HK-2 (cell line): ENCODE data around the gene PTPN9.
A peak's percentile ranks its signal among the peaks of the same experiment; 100 is the strongest.
"Not testable (repeated sequence)": the region's sequence is repeated elsewhere in the genome, so short reads cannot be mapped to it uniquely, and the experiment has no call there.

Source experiments
- DNase-seq: peaks from one replicate; pipeline ENCODE4 v3.0.0-alpha.2; 2018; ENCODE audit not compliant: unreplicated experiment

PTPN9 gene

DNA sequence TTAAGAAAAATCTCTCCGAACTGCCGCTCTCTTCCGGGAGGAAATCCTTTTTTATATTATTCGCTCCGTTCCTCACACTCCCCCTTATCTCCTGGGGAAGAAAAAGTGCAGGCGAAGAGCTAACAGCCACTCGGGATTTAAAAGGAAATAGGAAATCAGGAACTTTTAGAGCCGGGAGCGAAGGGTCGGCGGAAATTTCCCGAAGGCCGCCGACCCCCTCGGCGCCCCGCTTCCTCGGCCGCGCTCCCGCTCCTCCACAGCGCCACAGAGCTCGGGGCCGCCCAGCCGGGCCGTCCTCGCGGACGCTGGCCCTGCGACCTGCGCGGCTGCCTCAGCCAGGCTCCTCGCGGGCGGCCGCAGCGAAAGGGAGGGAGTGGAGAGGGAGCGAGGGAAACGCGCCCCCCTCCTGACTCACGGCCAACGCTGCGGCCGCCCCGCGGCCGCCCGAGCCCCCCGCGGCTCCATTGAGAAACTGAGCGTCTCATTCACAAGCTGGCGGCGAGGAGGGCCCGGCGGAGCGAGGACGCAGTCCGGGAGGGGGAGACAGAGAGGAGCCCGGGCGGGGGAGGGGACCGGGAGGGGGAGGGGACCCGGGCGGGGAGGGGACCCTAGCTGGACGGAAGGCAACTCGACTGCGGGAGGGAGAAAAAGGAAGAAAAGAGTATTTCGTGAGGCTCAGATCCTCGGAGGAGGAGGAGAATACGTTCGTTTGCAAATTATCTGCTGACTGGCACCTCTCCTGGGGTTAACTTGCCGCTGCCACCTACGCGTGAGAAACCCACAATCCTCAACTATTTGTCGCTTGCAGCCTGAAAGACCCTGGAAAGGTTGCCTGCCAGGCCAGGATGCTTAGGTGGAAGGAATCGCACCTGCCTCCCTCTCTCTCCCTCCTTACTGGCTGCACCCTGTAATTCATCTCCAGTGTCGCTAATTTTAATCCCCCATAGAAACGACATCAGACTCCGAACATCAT lies at the start of gene PTPN9:
PTPN9 (minus strand) TSS at position 368 of the 973 bp plus-strand sequence. CDS start 539 bp downstream, outside the sequence.
- peak; percentile 67 for DNase-seq

DNA sequence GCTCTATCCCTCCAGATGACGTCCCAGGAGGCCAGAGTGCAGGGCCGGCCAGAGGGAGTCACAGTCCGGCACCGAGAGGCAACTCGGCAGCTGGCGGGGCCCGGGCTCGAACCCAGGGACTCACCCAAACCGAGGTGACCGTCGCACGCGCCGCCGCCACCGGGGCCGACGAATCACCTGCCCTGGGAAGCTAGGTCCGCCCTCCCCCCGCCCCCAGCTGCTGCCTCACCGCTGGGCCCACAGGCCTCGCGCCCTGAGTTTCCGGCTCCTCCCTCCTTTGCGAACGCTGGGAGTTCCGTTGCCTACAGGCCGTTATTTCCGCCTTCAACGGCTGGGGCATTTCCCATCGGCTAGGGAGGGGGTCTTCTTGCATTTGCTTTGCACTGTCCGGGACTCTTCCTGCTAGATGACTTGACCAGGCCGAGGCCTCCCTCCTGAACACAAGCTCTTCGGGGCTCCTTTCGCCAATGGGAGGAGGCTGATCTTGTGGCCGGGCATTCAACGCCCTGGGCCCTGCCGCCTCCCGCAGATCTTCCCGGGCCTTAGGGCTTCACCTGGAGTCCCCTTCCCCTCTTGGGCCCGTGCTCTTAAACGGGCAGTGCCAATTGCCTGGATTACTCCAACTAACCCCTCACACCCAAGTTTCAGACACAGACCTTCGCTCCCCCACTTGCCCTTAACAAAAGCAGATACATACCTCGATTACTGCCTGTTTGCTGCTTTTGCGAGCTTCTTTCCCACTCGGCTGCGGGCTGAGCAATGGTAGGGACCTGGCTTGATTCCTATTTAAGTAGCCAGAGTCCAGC lies 46.6 kb upstream of the PTPN9 start, which contains the start of gene SNUPN:
SNUPN (minus strand) TSS at position 184 of the 806 bp plus-strand sequence. CDS start 4,674 bp downstream, outside the sequence.
- DNase-seq = peak; percentile 91

DNA sequence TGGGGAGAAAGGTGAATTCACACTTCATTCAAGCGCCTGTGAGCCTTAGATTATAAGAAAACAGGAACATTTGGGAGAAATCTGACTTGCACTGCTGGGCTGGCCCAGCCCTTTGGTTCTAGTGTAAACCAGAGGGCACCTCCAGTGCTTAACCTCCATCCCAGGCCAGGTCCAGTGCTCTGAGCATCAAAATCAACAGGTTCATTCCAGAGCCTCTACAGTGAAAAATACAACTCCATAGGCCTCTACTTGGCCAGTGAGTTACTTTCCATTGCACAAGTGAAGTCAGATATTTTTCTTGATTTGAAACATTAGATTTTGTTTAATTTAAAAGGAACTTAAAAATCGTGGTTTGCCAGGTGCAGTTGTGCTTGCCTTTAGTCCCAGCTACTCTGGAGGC lies 43.4 kb upstream of the PTPN9 start:
- no peak for DNase-seq

DNA sequence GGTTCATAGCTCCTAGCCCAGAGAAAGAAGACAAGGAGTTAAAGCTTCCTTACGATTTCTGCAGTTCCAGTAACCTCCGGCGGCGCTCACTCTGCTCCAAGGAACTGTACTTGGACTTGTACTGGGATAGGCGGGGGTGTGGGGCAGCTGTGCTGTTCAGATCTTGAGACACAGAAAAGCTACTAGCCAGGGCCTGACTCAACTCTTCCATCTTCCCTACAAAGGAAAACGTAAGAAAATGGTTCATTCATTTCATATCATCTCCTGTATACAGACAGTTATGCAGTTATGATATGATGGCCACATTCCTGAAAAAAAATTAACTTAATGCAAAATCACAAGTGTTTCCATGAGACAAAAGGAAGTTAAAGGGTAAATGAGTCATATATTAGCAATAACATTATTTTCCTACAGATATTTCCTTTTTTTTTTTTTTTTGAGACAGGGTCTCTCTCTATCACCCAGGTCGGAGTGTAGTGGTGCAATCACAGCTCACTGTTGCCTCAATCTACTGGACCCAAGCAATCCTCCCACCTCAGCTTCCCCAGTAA lies 41.8 kb upstream of the PTPN9 start:
- DNase-seq = no peak

DNA sequence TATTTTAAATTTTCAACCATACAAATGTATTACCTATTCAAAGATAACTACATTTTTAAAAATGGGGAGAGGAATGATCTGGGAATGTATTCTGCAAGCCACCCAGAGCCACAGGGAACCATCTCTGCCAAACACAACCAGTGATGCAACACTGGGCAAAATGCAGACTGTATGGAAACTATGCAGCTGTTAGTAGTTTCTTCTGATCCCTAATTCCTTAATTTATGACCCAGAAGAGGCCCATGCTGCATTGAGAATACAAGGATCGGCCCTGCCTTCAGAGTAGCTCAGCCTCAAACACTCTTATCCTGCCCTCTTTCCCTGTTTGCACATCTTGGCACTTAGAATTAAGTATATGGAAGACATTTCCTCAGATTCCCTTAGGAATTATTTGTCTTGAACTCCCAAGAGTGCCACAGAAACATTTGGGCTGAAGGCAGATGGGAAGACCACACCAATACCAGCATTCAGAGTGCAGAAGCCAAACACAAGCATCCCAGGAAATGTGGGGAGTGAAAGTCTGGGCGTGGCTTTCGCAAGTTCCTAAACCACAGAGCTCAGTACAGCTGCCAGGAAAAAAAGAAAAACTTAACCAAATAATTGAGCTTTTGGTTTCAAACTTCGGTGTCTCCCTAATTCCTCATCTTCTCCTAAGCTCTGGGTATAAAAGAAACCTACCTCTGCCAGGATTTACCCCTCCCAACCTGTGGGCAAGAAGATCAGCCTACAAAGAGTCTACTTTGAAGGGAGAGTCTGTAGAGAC lies 41.1 kb upstream of the PTPN9 start:
- DNase-seq = no peak

DNA sequence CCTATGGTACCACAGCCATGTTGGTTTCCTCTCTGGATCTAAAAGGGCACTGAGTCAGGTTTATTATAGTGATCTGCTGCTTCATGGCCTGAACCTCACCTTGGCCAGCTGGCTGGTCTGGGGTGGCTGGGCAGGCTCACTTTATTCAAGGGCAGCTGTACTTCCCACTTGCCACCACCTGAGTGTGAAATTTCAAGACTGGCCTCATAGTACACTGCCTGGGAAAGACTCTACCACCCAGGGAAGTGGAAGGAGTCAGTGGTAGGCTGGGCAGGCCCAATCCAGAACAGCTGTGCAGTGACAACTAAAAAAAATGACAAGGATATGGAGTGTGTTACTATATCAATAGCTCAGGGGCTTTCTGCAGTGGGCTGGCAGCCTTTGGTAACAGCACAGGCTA lies 37.7 kb upstream of the PTPN9 start:
- no peak for DNase-seq

DNA sequence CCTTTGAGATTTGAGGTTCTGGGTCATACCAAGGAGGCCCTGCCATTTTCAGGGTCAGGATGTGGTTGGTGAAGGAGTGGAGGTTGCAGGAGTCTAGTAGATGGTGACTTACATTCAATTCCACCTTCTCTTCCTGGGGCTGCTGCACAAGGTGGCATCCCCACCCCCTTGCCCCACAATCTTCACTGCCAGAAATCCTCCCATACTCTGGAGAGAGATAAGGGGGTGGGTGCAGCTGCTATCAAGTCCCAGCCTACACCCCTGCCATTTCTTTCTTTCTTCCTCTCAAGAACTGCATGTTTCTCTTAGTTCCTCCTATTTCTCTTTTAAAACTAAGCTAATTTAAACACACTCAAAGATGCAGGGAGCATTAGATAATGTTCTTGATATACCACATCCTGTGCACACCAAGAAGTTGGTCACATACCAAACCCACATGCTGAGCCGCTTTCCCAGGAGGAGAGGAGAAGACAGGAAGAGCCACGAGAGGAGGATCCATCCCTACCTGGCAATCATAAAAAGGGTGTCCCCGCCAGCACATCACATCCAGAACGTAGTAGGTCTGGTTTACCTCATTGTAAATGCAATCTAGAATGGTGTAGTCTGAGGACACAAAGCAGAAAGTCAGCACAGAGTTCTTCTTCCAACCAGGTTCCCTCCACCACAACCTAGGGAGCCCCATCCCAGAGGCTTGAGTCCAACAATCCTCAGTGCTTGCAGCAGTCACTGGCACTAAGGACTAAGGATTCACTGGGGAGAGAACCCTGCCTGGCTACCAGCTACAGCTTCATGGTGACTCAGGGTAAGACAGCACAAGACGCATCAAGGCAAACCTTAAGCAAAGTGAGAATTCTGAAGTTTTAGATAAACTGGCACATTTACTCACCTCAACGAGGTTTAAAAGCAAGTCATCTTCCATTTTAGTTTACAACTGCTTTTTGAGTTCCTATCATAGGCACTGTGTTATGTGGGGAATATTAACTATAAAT lies 27.9 kb upstream of the PTPN9 start:
- DNase-seq = no peak

DNA sequence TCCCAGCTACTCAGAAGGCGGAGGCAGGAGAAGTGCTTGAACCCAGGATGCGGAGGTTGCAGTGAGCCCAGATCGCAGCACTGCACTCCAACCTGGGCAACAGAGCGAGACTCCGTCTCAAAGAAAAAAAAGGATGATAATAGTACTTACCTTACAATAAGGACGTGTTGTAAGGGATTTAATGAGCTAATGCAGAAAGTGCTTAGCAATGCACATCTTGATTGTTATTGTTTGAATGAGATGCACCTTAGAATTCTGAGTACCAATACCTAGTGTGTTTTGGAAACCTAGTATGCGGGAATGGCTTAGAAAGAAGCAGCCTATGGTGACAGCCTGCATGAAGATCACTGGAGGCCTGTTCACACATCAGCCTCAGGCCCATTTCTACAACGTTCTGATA lies 26.9 kb upstream of the PTPN9 start:
- DNase-seq = no peak

DNA sequence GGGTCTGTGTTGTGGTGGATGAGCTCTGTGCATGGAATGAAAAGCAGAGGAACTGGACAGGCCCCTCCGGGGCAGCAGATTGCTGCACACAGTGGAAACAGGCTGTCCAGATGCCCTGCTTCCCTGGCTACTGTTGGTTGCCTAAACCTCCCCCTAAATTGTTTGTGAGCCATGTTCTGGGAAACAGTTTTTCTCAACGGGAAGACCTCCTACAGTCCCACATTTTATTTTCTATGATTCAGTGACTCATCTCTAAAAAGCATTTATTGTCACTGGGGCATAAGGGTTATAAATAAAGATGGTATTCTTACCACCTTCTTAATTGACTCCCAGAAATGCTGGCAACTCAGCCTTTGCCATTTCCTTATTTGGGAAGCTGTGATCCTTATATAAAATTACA lies 20.3 kb upstream of the PTPN9 start:
- DNase-seq = no peak

DNA sequence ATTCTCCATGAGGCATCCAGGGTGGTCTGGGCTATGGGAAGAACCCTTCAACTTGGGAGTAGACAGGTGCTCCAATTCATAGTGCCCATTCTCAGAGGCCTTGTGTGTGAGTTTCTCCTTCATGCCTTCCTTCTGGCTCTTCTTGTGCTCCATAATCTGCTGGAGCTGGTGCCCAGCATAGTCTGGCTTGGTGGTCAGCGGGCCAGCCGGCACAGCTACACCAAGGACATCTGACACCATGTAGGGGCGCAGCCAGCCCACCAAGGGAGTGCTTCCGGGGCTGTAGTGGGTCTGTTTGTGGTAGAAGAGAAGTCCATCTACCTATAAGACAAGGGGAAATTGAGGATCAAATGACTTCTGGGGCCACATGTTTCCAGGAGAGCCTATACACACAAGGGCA lies 19.2 kb upstream of the PTPN9 start:
- DNase-seq = no peak

DNA sequence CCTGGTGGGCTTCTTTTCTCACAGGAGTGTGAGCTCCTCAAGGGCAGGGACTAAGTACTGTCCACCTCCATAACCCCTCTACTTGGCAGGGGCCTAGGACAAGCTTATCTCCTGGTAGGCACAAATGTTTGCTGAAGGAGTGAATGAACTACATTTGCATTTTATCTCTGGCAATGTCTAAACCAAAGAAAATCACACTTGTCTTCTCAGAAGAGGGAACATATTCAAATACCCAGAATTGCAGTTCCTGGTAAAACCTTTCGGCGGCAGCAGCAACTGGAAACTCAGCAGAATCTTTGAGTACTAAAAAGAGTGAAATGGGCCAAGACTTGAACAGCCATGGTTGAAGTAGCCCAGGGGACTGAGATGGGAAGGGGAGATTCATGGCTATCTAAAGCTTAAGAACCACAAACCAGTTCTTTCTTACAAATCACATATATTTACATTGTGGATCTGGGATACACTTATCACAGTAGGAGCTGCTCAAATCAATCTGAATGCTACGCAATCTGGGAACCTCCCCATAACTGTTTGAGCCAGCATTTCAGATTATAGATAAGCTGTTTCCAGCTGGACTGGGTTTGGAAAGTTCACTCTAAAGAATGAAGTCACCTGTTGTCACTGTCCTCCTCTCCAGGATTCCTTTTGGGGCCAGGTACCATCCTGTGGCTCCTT lies 18.7 kb upstream of the PTPN9 start:
- DNase-seq = no peak

DNA sequence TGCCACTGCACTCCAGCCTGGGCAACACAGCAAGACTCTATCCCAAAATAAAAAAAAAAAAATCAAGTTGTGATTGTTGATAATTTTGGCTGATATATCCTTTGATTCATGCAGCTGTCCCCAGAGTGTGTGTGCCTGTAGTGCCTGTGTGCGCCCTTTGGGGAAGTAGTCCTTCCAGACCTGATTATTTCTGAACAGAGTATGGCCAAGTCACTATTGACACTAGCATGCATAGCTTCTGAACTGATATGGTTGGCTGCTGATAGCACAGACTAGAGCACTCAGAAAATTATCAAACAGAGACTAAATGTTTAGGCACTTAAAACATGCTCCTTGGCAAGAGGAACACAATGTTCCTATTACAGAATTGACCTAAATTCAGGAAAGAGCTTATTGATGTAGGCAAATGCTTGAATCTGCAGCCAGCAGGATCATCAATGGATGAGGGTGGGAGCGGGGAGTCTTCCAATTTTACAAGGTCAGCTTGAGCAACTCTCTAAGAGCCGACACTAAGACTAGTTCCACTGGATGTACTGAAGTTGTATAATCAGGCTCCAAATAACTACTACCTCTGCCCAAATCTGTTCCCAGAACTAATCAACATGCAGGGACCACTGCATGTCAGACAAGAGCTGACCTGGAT lies 17.7 kb upstream of the PTPN9 start:
- DNase-seq = no peak

DNA sequence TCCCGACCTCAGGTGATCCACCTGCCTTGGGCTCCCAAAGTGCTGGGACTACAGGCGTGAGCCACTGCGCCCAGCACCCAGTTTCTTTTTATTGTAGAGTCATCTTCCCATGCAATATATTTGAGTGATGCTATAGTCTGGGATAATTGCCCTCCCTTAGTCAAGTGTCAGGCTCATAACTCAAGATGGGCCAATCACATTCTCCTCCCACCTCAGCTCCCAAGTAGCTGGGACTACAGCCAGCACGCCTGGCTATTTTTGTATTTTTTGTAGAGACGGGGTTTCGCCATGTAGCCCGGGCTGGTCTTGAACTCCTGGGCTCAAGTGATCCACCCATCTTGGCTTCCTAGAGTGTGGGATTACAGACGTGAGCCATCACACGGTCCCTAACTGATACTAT lies 15.2 kb upstream of the PTPN9 start:
- no peak for DNase-seq

DNA sequence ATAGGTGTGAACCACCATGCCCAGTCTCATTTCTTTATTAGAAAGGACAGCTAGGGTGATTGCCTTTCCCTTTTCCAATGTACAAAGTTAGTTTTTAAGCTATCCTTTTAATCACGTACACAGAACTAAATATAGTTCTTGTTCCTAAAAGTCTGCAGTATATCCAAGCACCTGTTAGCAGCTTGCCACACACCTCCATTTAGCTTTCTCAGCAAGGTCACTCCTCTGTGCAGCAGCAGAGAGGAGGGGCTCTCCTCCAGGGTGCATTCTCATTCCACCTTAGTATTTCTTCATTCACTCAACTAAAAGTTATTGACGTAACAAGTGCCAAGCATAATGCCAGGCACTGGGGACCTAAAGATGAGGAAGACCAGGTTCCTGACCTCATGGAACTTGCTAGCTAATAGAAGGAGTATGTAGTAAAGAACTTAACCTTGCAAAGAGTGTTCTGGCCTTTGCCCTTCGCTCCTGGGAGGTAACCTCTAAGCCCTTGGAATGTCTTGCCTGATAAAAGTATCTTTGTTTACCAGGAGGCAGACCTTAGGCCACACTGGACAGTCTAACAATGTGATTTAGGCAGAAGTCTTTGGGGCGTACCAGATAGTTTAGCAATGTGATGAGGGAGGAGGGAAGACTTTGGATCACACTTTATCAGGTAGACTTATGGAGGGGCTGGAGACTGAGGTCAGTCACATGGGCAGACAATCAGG lies 12.7 kb upstream of the PTPN9 start:
- no peak for DNase-seq

DNA sequence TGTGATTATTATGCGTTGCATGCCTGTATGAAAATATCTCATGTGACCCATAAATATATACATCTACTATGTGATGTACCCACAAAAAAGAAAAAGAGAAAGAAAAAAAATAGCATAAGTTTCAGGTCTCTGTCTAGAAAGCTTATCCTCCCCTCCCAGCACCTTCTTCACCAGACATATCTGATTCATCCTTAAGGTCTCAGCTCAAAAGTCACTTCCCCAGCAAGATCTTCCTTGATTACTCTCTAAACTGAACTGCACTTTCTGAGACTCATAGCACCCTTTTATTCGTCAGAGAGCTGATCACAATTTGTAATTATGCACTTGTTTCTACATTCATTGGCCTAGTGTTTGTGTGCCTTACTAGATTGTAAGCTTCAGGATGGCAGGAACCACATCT lies 11.1 kb upstream of the PTPN9 start:
- DNase-seq = no peak

DNA sequence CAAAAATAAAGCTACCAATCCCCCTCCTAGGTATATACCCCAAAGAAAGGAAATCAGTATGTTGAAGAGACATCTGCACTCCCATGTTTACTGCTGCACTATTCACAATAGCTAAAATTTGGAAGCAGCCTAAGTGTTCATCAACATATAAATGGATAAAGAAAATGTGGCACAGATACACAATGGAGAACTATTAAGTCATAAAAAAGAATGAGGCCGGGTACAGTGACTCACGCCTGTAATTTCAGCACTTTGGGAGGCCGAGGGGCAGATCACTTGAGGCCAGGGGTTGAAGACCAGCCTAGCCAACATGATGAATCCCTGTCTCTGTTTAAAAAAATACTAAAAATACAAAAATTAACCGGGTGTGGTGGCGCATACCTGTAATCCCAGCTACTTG lies 10.0 kb upstream of the PTPN9 start:
- DNase-seq = no peak

DNA sequence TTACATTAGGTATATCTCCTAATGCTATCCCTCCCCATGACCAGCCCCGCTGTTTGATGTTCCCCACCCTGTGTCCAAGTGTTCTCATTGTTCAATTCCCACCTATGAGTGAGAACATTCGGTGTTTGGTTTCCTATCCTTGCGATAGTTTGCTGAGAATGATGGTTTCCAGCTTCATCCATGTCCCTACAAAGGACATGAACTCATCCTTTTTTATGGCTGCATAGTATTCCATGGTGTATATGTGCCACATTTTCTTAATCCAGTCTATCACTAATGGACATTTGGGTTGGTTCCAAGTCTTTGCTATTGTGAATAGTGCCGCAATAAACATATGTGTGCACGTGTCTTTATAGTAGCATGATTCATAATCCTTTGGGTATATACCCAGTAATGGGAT lies 7.3 kb upstream of the PTPN9 start:
- DNase-seq = not testable (repeated sequence)

DNA sequence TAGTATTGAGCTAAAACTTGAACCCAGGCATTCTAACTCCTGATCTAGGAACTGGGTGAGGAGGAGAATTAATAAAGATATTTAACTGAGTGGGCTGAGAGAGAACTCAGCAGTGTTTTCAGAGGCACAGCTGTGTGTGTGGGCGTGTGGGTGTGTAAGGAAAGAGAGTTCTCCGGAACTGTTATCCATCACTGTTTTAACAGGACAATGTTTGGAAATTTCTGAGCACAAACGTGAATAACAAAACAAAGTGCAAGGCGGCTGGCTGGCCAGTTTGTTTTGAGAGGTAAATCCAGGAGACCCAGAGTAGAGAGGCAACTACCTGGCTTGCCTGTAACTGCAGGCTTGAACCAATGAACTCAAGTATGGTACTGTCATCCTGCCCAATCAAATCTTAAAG lies 5.0 kb upstream of the PTPN9 start:
- DNase-seq = no peak

DNA sequence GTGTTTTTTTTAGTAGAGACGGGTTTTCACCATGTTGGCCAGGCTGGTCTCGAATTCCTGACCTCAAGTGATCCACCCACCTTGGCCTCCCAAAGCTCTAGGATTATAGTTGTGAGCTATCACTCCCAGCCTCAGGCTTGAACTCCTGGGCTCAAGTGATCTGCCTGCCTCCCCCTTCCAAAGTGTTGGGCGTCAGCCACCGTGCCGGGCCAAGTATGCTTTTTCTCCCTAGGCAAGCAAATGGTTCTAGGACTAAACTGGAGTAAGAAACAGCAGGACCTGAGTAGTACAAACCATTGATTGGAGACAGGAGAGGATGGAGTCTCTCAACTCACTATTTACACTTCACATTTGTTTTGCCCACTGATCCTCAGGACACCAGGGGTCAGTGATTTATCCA lies 4.6 kb upstream of the PTPN9 start:
- DNase-seq = no peak
